Vagina (tissue), 2 donors: Measurements from ENCODE around the gene CPA1. TPM values are rescaled to one million over a fixed set of nuclear protein-coding genes. Genes with fewer than 3 reads are reported as not detected.

ENCODE experiments used
- DNase-seq, 2 donors: peaks; one replicate each; pipeline ENCODE4 v3.0.0-alpha.2; 2017; ENCODE audit errors: extremely low spot score in 2 of 2
- H3K27ac ChIP-seq: fragments of 200-600 bp; sonication (generic); one replicate; pipeline ENCODE4 v1.5.1; 2019
- H3K27me3 ChIP-seq: fragments of 200-600 bp; sonication (generic); one replicate; pipeline ENCODE4 v1.5.1; 2019
- H3K36me3 ChIP-seq, 2 donors: fragments of 200-600 bp; sonication (generic); one replicate each; pipeline ENCODE4 v1.5.1; 2017 to 2019
- H3K4me1 ChIP-seq: fragments of 200-600 bp; sonication (generic); one replicate; pipeline ENCODE4 v1.5.1; 2019
- H3K4me3 ChIP-seq, 2 donors: fragments of 200-600 bp; sonication (generic); 1 replicate in 1 of 2; 2 replicates in 1 of 2; pipeline ENCODE4 v1.5.1; 2016 to 2019
- H3K9me3 ChIP-seq: fragments of 200-600 bp; sonication (generic); one replicate; pipeline ENCODE4 v1.5.1; 2019
- POLR2A ChIP-seq, 2 donors: fragments of 450-650 bp; IDR thresholded peaks; one replicate each; pipeline ENCODE4 v1.6.1; 2017; ENCODE audit warnings: antibody characterized with exemption in 2 of 2, mild to moderate bottlenecking in 2 of 2, moderate library complexity in 2 of 2
- POLR2AphosphoS5 ChIP-seq, 2 donors: sonication (generic); formaldehyde crosslinking; IDR thresholded peaks; one replicate each; pipeline ENCODE4 v1.9.0; 2017; ENCODE audit warnings: antibody characterized with exemption in 2 of 2, mild to moderate bottlenecking in 2 of 2, low read depth in 1 of 2; ENCODE audit not compliant: insufficient read depth in 1 of 2
- intact Hi-C: fragments of 100-400 bp; cut with DNase I; formaldehyde crosslinking; loops from one replicate; pipeline ENCODE4 v1.15.1; 2023
- total RNA-seq: library from RNA; depleted of rRNA; stranded (reverse); fragments of >200 nt; gene quantifications from one replicate; pipeline ENCODE4 v1.2.3, GENCODE V29; 2016
- TF ChIP-seq, protein P1 (sequence below), 3 experiments: fragments of 450-650 bp in 2 of 3; fragments of 200-600 bp in 1 of 3; sonication (generic) in 1 of 3; IDR thresholded peaks; one replicate each; pipeline ENCODE4 v1.5.1; 2017 to 2019; ENCODE audit warnings: antibody characterized with exemption in 3 of 3, mild to moderate bottlenecking in 2 of 3, moderate library complexity in 2 of 3

The CPA1 gene
- total RNA-seq: not detected

DNA sequence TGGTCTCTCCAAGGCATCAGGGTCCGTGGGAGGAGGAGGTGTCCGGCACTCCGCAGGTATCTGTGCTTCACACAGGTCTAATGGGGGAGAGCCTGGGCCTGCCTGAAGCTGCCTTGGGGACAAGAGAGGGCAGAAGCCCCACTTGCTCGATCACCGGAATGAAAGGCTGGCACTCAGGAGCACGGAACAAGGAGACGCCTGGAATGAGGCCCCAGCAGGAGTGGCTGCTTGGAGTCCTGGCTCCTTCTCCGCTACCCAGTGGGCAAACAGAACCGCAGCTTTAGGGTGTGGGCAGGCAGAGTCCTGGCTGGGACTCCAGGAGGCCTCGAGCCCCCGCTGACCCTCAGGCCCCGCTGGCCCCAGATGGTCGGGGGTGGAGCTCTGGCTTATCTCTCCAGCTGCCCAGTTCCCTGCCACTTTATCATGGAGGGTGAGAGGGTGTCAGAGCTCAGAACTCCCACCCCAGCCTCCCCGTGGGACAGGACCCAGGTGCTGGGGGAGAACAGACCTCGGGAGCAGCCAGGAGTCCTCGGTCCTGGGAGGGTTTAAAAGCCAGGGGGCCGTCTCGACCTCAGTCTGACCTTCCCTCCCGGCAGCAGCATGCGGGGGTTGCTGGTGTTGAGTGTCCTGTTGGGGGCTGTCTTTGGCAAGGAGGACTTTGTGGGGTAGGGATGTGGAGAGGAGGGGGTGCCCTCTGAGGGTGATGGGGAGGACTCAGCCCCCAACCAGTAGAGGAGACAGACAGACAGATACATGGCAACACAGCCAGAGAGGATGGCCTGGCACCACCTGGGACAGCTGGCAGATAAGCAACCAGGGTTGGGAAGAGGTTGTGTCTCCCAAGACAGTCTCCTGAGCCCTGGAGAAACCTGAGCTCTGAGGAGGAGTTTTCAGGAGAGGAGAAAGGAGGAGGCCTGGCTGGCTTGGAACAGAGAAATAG is at the start of gene CPA1:
Gene CPA1 (plus strand): TSS at position 574 of the 940 bp plus-strand sequence. CDS start 27 bp downstream, at position 601.
- H3K36me3 ChIP-seq: no peaks in the 10 kb centered on the region
- no peaks in the 10 kb centered on the region for H3K27me3 ChIP-seq
- H3K9me3 ChIP-seq: no peaks in the 10 kb centered on the region
- no peak within 1 kb of the TSS for H3K4me3 ChIP-seq
- peaks cover 13% of the 10 kb centered on the region for H3K4me1 ChIP-seq
- intact Hi-C loops: no loop called here
- no peak for DNase-seq
- TF ChIP-seq, protein P1, sequence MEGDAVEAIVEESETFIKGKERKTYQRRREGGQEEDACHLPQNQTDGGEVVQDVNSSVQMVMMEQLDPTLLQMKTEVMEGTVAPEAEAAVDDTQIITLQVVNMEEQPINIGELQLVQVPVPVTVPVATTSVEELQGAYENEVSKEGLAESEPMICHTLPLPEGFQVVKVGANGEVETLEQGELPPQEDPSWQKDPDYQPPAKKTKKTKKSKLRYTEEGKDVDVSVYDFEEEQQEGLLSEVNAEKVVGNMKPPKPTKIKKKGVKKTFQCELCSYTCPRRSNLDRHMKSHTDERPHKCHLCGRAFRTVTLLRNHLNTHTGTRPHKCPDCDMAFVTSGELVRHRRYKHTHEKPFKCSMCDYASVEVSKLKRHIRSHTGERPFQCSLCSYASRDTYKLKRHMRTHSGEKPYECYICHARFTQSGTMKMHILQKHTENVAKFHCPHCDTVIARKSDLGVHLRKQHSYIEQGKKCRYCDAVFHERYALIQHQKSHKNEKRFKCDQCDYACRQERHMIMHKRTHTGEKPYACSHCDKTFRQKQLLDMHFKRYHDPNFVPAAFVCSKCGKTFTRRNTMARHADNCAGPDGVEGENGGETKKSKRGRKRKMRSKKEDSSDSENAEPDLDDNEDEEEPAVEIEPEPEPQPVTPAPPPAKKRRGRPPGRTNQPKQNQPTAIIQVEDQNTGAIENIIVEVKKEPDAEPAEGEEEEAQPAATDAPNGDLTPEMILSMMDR (IDR thresholded peaks at IDR 0.05): no peak
- TF ChIP-seq POLR2A (IDR thresholded peaks at IDR 0.05) (no peak), POLR2AphosphoS5 (IDR thresholded peaks at IDR 0.05; ENCODE audit: insufficient read depth in 1 of 2, low read depth in 1 of 2) (no peak)
- peak within 1 kb of the TSS; percentile 19 for H3K27ac ChIP-seq

DNA sequence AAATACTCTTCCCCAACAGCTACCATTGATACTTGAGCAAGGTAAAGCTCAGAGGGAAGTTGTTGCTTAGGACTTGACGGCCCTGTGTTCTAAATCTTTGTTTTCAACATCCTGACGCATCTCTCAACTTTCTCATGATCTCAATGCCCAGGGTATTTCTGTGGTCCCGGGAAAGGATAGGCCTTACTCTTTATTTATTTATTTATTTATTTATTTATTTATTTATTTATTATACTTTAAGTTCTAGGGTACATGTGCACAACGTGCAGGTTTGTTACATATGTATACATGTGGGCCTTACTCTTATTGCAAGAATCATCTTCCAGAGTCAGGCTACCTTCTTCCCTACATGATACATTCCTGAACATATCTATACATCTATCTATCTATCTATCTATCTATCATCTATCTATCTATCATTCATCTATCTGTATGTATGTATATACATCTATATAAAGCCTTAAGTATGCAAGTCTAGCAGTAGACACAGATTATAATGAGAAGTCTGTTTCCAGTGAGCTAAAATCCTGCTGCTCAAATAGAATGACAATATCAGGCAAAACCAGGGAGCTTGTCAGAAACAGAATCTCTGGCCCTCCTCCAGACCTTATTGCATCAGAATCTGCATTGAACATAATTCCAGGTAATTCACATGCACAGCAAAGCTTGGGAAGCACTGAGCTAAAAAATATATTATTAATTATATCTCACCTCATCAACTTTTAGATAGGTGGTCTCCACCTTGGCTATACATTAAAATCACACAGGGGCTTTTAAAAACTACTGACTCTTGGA is 47.8 kb upstream of the CPA1 start:
- Histone ChIP-seq H3K4me3 (no peak overlapping the region), H3K27me3 (no peaks in the 10 kb centered on the region), H3K27ac (no peak overlapping the region), H3K4me1 (no peaks in the 10 kb centered on the region), H3K36me3 (no peaks in the 10 kb centered on the region), H3K9me3 (no peaks in the 10 kb centered on the region)
- DNase-seq: no peak
- no peak for TF ChIP-seq POLR2AphosphoS5 (IDR thresholded peaks at IDR 0.05; ENCODE audit: insufficient read depth in 1 of 2, low read depth in 1 of 2)
- intact Hi-C loops: no loop called here

DNA sequence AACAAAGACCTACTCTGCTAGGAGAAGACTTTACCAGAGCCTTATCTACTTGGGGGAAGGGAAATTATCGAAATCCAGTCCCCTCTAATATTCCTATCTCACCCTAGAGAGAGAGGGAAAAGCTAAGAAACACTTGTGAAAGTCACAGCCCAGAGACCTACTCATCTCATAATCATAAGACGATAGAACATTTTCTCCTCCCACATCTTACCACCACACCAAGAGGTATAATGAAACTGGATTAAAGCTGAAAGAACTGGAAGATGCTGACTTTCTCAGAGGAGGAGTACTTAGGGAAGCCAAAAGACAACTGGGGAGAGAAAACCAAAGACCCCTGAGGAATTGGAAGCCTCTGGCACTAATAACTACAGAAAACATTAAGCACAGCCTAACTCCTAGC is 46.5 kb upstream of the CPA1 start:
- intact Hi-C loops: no loop called here
- no peaks in the 10 kb centered on the region for H3K4me1 ChIP-seq
- TF ChIP-seq, protein P1 (IDR thresholded peaks at IDR 0.05): no peak
- TF ChIP-seq POLR2AphosphoS5 (IDR thresholded peaks at IDR 0.05; ENCODE audit: insufficient read depth in 1 of 2, low read depth in 1 of 2): no peak
- TF ChIP-seq POLR2A (IDR thresholded peaks at IDR 0.05): no peak

DNA sequence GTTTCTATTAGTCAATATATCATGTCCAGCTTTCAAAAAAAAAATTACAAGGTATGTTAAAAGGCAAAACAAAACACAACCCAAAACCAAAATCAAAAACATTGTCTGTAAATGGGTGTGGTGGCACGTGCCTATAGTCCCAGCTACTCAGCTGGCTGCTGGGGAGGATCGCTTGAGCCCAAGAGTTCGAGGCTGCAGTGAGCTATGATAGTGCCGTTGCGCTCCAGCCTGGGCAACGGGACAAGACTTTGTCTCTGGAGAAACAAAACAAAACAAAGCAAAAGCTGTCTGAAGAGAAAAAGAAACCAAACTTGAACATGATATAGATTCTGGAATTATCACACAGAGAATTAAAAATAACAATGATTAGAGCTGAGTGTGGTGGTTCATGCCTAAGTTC is 46.0 kb upstream of the CPA1 start:
- TF ChIP-seq, protein P1 (IDR thresholded peaks at IDR 0.05): no peak
- TF ChIP-seq POLR2A (IDR thresholded peaks at IDR 0.05) (no peak), POLR2AphosphoS5 (IDR thresholded peaks at IDR 0.05; ENCODE audit: insufficient read depth in 1 of 2, low read depth in 1 of 2) (no peak)
- Histone ChIP-seq H3K36me3 (no peaks in the 10 kb centered on the region), H3K27me3 (no peaks in the 10 kb centered on the region), H3K27ac (no peak overlapping the region), H3K4me1 (no peaks in the 10 kb centered on the region), H3K4me3 (no peak overlapping the region), H3K9me3 (no peaks in the 10 kb centered on the region)
- intact Hi-C loops: no loop called here
- no peak for DNase-seq

More for the DNA sequence above, 46.5 kb upstream of the CPA1 start:
- Histone ChIP-seq H3K9me3 (no peaks in the 10 kb centered on the region), H3K4me3 (no peak overlapping the region), H3K27me3 (no peaks in the 10 kb centered on the region), H3K27ac (no peak overlapping the region), H3K36me3 (no peaks in the 10 kb centered on the region)
- no peak for DNase-seq

DNA sequence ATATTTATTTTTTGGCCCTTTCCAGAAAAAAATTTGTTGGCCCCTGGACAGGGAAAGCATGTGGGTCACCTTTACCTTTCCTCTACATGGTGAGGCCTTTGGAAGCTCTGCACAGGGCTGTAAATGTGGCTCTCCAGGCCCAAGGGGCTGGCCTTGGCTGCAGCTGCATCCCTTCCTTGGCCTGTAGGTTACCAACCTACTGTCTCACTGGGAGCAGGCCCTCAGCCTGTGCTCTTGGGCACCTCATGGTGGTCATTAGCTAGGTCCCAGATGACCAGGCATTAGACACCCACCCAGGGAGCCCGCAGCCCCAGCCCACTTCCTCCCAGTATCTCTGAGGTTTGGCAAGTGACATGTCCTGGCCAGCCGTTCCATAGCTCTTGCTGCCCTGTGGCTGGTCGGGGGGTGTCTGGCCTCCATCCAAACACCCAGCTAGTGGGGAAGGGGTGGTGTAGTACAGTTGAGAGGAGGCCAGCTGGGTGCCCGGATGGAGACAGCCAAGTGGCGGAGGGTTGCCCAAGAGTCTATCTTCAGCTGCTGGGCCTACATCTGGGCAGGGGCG is 42.8 kb upstream of the CPA1 start:
- intact Hi-C loops: no loop called here
- Histone ChIP-seq H3K27ac (no peak overlapping the region), H3K4me3 (no peak overlapping the region), H3K36me3 (no peaks in the 10 kb centered on the region), H3K27me3 (no peaks in the 10 kb centered on the region), H3K9me3 (no peaks in the 10 kb centered on the region), H3K4me1 (no peaks in the 10 kb centered on the region)
- no peak for TF ChIP-seq POLR2AphosphoS5 (IDR thresholded peaks at IDR 0.05; ENCODE audit: insufficient read depth in 1 of 2, low read depth in 1 of 2)
- TF ChIP-seq, protein P1 (IDR thresholded peaks at IDR 0.05): no peak
- TF ChIP-seq POLR2A (IDR thresholded peaks at IDR 0.05): no peak
- no peak for DNase-seq
